ENCODE measurements around the gene ZNF160. TPM values are rescaled to one million over a fixed set of nuclear protein-coding genes. Genes with fewer than 3 reads are reported as not detected.
A peak's percentile ranks its signal among the peaks of the same experiment; 100 is the strongest.

ZNF160 gene
- total and polyA plus RNA-seq, 9 donors, result 21.7 to 53.2 (median 37.5) TPM

DNA sequence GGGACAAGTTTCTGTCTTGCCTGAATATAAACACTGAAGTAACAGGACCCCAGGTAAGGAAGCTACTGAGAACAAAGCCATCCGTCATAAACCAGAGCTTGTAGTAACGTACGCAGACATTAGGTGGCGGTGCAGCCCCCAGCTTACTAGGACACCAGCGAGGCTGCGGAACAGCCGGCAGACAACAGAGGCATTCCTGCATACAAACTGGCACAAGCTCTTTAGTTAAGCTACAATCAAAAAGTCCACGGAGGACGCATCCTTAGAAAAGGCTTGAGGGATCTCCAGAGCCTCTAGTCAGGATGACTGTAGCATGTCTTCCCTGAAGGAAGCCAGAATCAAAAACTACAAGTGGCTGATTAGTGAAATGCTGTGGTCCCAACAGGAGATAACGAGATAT is 26.2 kb downstream of the ZNF160 start:
- TF ChIP-seq, protein P1, sequence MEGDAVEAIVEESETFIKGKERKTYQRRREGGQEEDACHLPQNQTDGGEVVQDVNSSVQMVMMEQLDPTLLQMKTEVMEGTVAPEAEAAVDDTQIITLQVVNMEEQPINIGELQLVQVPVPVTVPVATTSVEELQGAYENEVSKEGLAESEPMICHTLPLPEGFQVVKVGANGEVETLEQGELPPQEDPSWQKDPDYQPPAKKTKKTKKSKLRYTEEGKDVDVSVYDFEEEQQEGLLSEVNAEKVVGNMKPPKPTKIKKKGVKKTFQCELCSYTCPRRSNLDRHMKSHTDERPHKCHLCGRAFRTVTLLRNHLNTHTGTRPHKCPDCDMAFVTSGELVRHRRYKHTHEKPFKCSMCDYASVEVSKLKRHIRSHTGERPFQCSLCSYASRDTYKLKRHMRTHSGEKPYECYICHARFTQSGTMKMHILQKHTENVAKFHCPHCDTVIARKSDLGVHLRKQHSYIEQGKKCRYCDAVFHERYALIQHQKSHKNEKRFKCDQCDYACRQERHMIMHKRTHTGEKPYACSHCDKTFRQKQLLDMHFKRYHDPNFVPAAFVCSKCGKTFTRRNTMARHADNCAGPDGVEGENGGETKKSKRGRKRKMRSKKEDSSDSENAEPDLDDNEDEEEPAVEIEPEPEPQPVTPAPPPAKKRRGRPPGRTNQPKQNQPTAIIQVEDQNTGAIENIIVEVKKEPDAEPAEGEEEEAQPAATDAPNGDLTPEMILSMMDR (IDR thresholded peaks at IDR 0.05), result peak in 1 of 3 donors; percentile 30
- TF ChIP-seq EP300 (IDR thresholded peaks at IDR 0.05), result no peak
- WGBS, 3 donors, result 32 to 52% (median 41%) methylated on average over 10 of the region's 10 CpGs
- Histone ChIP-seq H3K4me3 (no peak overlapping the region), H3K36me3 (peaks cover 3% of the 10 kb centered on the region), H3K27me3 (no peaks in the 10 kb centered on the region), H3K9me3 (peaks cover 0 to 19% of the 10 kb centered on the region in 2 donors), H3K4me1 (ENCODE audit: insufficient read depth) (no peaks in the 10 kb centered on the region), H3K27ac (no peak overlapping the region)
- peak in 4 of 5 donors; percentile 25 to 44 (median 38) for DNase-seq
- intact Hi-C loops (cut with DNase I), result no loop called here

DNA sequence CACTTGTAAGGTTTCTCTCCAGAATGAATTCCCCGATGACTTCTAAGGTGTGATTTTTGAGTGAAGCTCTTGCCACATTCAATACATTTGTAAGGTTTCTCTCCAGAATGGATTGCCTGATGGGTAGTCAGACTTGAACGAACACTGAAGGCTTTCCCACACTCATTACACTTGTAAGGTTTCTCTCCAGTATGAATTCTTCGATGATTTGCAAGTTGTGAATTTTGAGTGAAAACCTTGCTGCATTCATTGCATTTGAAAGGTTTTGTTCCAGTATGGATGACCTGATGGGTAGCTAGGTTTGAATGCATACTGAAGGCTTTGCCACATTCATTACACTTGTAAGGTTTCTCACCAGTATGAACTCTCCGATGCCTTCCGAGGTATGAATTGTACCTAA is 34.4 kb downstream of the ZNF160 start:
- H3K27me3 ChIP-seq, result no peaks in the 10 kb centered on the region
- DNase-seq, result no peak
- no peaks in the 10 kb centered on the region for H3K4me1 ChIP-seq (ENCODE audit: insufficient read depth)
- intact Hi-C loops (cut with DNase I), result no loop called here
- H3K9me3 ChIP-seq, result peaks cover 8 to 51% of the 10 kb centered on the region in 2 donors
- peaks cover 9% of the 10 kb centered on the region for H3K36me3 ChIP-seq
- 93 to 98% (median 94%) methylated on average over 5 of the region's 5 CpGs for WGBS, 3 donors
- H3K4me3 ChIP-seq, result no peak overlapping the region
- TF ChIP-seq POLR2A (IDR thresholded peaks at IDR 0.05) (no peak), EP300 (IDR thresholded peaks at IDR 0.05) (no peak)
- TF ChIP-seq, protein P1 (IDR thresholded peaks at IDR 0.05), result no peak
- H3K27ac ChIP-seq, result no peak overlapping the region

DNA sequence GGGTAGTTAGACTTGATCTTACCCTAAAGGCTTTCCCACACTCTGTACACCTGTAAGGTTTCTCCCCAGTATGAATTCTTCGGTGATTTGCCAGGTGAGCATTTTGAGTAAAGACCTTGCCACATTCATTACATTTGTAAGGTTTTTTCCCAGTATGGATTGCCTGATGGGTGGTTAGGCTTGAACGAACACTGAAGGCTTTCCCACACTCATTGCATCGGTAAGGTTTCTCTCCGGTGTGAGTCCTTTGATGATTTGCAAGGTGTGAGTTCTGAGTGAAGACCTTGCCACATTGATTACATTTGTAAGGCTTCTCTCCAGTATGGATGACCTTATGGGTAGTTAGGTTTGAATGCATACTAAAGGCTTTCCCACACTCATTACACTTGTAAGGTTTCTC is 35.0 kb downstream of the ZNF160 start:
- Histone ChIP-seq H3K4me1 (ENCODE audit: insufficient read depth) (no peaks in the 10 kb centered on the region), H3K36me3 (peaks cover 8% of the 10 kb centered on the region), H3K27me3 (no peaks in the 10 kb centered on the region), H3K9me3 (peaks cover 8 to 54% of the 10 kb centered on the region in 2 donors), H3K4me3 (no peak overlapping the region), H3K27ac (no peak overlapping the region)
- intact Hi-C loops (cut with DNase I), result no loop called here
- no peak for DNase-seq
- 93 to 99% (median 98%) methylated on average over 4 of the region's 4 CpGs for WGBS, 3 donors
- no peak for TF ChIP-seq POLR2A (IDR thresholded peaks at IDR 0.05)
- TF ChIP-seq EP300 (IDR thresholded peaks at IDR 0.05), result no peak
- TF ChIP-seq, protein P1 (IDR thresholded peaks at IDR 0.05), result no peak

DNA sequence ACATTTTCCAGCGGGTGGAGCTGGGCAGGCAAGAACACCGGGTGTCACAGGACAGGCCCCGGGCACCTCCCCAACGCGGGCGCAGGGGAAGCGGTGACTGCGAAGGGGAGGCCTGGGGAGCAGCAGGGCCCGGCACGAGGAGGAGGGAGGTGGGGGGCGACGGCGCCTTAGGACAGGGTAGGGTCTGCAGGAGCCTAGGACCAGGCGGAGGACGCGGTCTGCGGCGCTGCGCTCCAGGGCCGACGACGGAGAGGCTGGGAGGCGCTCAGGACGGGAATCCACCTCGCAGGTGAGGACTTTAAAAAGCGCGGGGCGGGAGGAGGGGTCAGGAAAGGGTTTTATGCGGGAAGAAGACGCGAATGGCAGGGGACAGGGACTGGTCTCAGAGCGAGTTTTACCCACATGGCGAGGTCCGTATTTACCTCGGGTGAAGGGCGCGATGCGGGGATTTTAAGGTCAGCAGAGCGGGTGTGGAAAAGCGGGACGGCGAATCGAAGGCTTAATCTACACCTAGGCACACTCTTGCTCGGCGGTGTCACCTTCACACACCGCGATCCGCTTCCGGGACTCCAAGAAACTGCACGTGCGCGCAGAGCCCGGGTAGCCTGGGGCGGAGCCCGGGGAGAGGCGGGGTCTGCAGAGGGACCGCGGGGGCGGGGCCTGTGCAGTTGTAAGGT is 45.2 kb downstream of the ZNF160 start:
- peaks cover 3% of the 10 kb centered on the region for H3K4me1 ChIP-seq (ENCODE audit: insufficient read depth)
- WGBS, 3 donors, result 1 to 3% (median 2%) methylated on average over 59 of the region's 59 CpGs
- H3K27ac ChIP-seq, result no peak overlapping the region
- no peaks in the 10 kb centered on the region for H3K27me3 ChIP-seq
- no peak for TF ChIP-seq EP300 (IDR thresholded peaks at IDR 0.05)
- TF ChIP-seq, protein P1 (IDR thresholded peaks at IDR 0.05), result no peak
- no peak for TF ChIP-seq POLR2A (IDR thresholded peaks at IDR 0.05)
- peaks cover 2 to 4% of the 10 kb centered on the region in 2 donors for H3K9me3 ChIP-seq
- intact Hi-C loops (cut with DNase I), result no loop called here
- H3K36me3 ChIP-seq, result no peaks in the 10 kb centered on the region
- no peak overlapping the region for H3K4me3 ChIP-seq
- peak in 2 of 5 donors; percentile 45 to 46 for DNase-seq
